ENCODE results near the gene PNKP. TPM values are rescaled to one million over a fixed set of nuclear protein-coding genes. Genes with fewer than 3 reads are reported as not detected.

The PNKP gene
- total and polyA plus RNA-seq, 9 donors, result 6.8 to 111 (median 53.9) TPM

GRCh38 chr19:49831592-49831991 lies 35.8 kb downstream of the PNKP start:
- Histone ChIP-seq H3K4me1 (ENCODE audit: insufficient read depth) (no peaks in the 10 kb centered on the region), H3K27me3 (no peaks in the 10 kb centered on the region), H3K36me3 (no peaks in the 10 kb centered on the region), H3K4me3 (no peak overlapping the region), H3K27ac (no peak overlapping the region), H3K9me3 (no peaks in the 10 kb centered on the region)
- WGBS, 3 donors, result 93 to 97% (median 97%) methylated on average over 8 of the region's 8 CpGs
- TF ChIP-seq POLR2A (IDR thresholded peaks at IDR 0.05) (no peak), CTCF (IDR thresholded peaks at IDR 0.05) (no peak), EP300 (IDR thresholded peaks at IDR 0.05) (no peak)
- no peak for DNase-seq
- intact Hi-C loops (cut with DNase I), result no loop called here

GRCh38 chr19:49830766-49831165 lies 36.6 kb downstream of the PNKP start:
- Histone ChIP-seq H3K27me3 (no peaks in the 10 kb centered on the region), H3K4me3 (no peak overlapping the region), H3K4me1 (ENCODE audit: insufficient read depth) (no peaks in the 10 kb centered on the region), H3K27ac (no peak overlapping the region), H3K9me3 (no peaks in the 10 kb centered on the region), H3K36me3 (no peaks in the 10 kb centered on the region)
- 91 to 96% (median 91%) methylated on average over 11 to 12 of the region's 12 CpGs for WGBS, 3 donors
- TF ChIP-seq EP300 (IDR thresholded peaks at IDR 0.05) (no peak), POLR2A (IDR thresholded peaks at IDR 0.05) (no peak), CTCF (IDR thresholded peaks at IDR 0.05) (no peak)
- DNase-seq, result no peak
- intact Hi-C loops (cut with DNase I), result no loop called here

GRCh38 chr19:49829721-49830120 lies 37.7 kb downstream of the PNKP start:
- Histone ChIP-seq H3K4me1 (ENCODE audit: insufficient read depth) (peaks cover 3% of the 10 kb centered on the region), H3K9me3 (no peaks in the 10 kb centered on the region), H3K27me3 (no peaks in the 10 kb centered on the region), H3K4me3 (no peak overlapping the region), H3K27ac (no peak overlapping the region), H3K36me3 (no peaks in the 10 kb centered on the region)
- WGBS, 3 donors, result 89 to 92% (median 91%) methylated on average over 18 of the region's 18 CpGs
- TF ChIP-seq CTCF (IDR thresholded peaks at IDR 0.05) (no peak), POLR2A (IDR thresholded peaks at IDR 0.05) (no peak), EP300 (IDR thresholded peaks at IDR 0.05) (no peak)
- intact Hi-C loops (cut with DNase I), result no loop called here
- no peak for DNase-seq

- no peaks in the 10 kb centered on the region for H3K27me3 ChIP-seq
- no peak overlapping the region for H3K27ac ChIP-seq
- peaks cover 3% of the 10 kb centered on the region for H3K4me1 ChIP-seq (ENCODE audit: insufficient read depth)
- WGBS, 3 donors, result 92 to 93% (median 92%) methylated on average over 7 to 8 of the region's 8 CpGs
- no peaks in the 10 kb centered on the region for H3K9me3 ChIP-seq
- no peaks in the 10 kb centered on the region for H3K36me3 ChIP-seq
- no peak overlapping the region for H3K4me3 ChIP-seq
- no peak for TF ChIP-seq POLR2A (IDR thresholded peaks at IDR 0.05)
- DNase-seq, result no peak
- intact Hi-C loops (cut with DNase I), result no loop called here
Observed at GRCh38 chr19:49829200-49829599, 38.2 kb downstream of the PNKP start.

- Histone ChIP-seq H3K4me3 (no peak overlapping the region), H3K9me3 (no peaks in the 10 kb centered on the region), H3K27me3 (no peaks in the 10 kb centered on the region), H3K36me3 (no peaks in the 10 kb centered on the region), H3K27ac (no peak overlapping the region), H3K4me1 (ENCODE audit: insufficient read depth) (peaks cover 3% of the 10 kb centered on the region)
- TF ChIP-seq CTCF (IDR thresholded peaks at IDR 0.05) (no peak), EP300 (IDR thresholded peaks at IDR 0.05) (no peak), POLR2A (IDR thresholded peaks at IDR 0.05) (no peak)
- DNase-seq, result no peak
- WGBS, 3 donors, result 82 to 86% (median 82%) methylated on average over 14 of the region's 14 CpGs
- intact Hi-C loops (cut with DNase I), result no loop called here
Observed at GRCh38 chr19:49827034-49827433, 40.3 kb downstream of the PNKP start.
